ENCODE data around the gene FOXP2.

GRCh38 chr7:114460021-114460420 is 45.4 kb downstream of the FOXP2 start:
- TF ChIP-seq CTCF (IDR thresholded peaks at IDR 0.05): no peak
- TF ChIP-seq POLR2AphosphoS5 (IDR thresholded peaks at IDR 0.05): no peak
- no peak for TF ChIP-seq EP300 (IDR thresholded peaks at IDR 0.05)
- TF ChIP-seq POLR2A (IDR thresholded peaks at IDR 0.05): no peak

All from gastroesophageal sphincter (tissue), 3 donors.